HEK293 (cell line): ENCODE data around the gene ZNF548.

Experiments used
- CTCF ChIA-PET: fragments of 350-600 bp; formaldehyde crosslinking; extraction: SDS; loops from one replicate; lab custom pipeline; 2021; ENCODE audit warnings: antibody characterized with exemption; lab: Yijun Ruan, JAX
- POLR2A ChIA-PET: fragments of 300-600 bp; formaldehyde crosslinking; extraction: SDS; loops from one replicate; lab custom pipeline; 2020; ENCODE audit warnings: antibody characterized with exemption, inconsistent platforms; lab: Yijun Ruan, JAX
- H3K27ac ChIP-seq: fragments of 200-500 bp; sonication (Bioruptor generic); 2 replicates; pipeline ENCODE4 v1.5.1; 2014; ENCODE audit warnings: low read depth, low read length, control low read depth, inconsistent platforms; ENCODE audit errors: extremely low read depth
- H3K36me3 ChIP-seq, 2 experiments: fragments of 200-500 bp in 1 of 2; sonication (Bioruptor generic) in 1 of 2; 1 replicate in 1 of 2; 2 replicates in 1 of 2; pipeline ENCODE4 v1.5.1; 2014 to 2017; ENCODE audit warnings: inconsistent platforms in 2 of 2, low read length in 2 of 2; ENCODE audit not compliant: control insufficient read depth in 2 of 2, insufficient read depth in 1 of 2
- H3K4me1 ChIP-seq: fragments of 200-500 bp; sonication (Bioruptor generic); 2 replicates; pipeline ENCODE4 v1.5.1; 2014; ENCODE audit warnings: mild to moderate bottlenecking, low read length, inconsistent platforms; ENCODE audit not compliant: control insufficient read depth, insufficient read depth
- H3K4me3 ChIP-seq: 2 replicates; pipeline ENCODE4 v1.5.1; 2011; ENCODE audit warnings: low read depth, mild to moderate bottlenecking, control low read depth, low read length, moderate library complexity
- H3K9me3 ChIP-seq: fragments of 200-500 bp; sonication (Bioruptor generic); 2 replicates; pipeline ENCODE4 v1.5.1; 2014; ENCODE audit warnings: low read depth, low read length, inconsistent platforms; ENCODE audit not compliant: control insufficient read depth, insufficient read depth
- GLI2 ChIP-seq: fragments of 450-650 bp; formaldehyde crosslinking; IDR thresholded peaks from 2 replicates; pipeline ENCODE4; 2017; ENCODE audit warnings: missing biosample characterization, missing genetic modification characterization, low read depth, borderline replicate concordance
- HOXD13 ChIP-seq: sonication (generic); formaldehyde crosslinking; IDR thresholded peaks from 2 replicates; pipeline ENCODE4 v1.8.0; 2022; ENCODE audit warnings: missing genetic modification reagents, borderline replicate concordance
- KLF8 ChIP-seq: fragments of 450-650 bp; formaldehyde crosslinking; IDR thresholded peaks from 2 replicates; pipeline ENCODE4 v1.5.1; 2016; ENCODE audit warnings: missing biosample characterization, missing genetic modification characterization
- MYNN ChIP-seq: fragments of 450-650 bp; formaldehyde crosslinking; IDR thresholded peaks from 2 replicates; pipeline ENCODE4 v1.5.1; 2016; ENCODE audit warnings: missing biosample characterization, missing genetic modification characterization, borderline replicate concordance
- ZNF155 ChIP-seq: fragments of 450-650 bp; formaldehyde crosslinking; IDR thresholded peaks from 2 replicates; pipeline ENCODE4 v1.5.1; 2016; ENCODE audit warnings: missing biosample characterization, missing genetic modification characterization
- ZNF23 ChIP-seq: fragments of 450-650 bp; formaldehyde crosslinking; IDR thresholded peaks from 2 replicates; pipeline ENCODE4 v1.5.1; 2016; ENCODE audit warnings: missing biosample characterization, missing genetic modification characterization, borderline replicate concordance
- ZNF350 ChIP-seq: fragments of 450-650 bp; formaldehyde crosslinking; IDR thresholded peaks from 2 replicates; pipeline ENCODE4 v1.5.0; 2017; ENCODE audit warnings: missing biosample characterization, mild to moderate bottlenecking, missing genetic modification characterization
- ZNF529 ChIP-seq: fragments of 450-650 bp; formaldehyde crosslinking; IDR thresholded peaks from 2 replicates; pipeline ENCODE4 v1.5.1; 2017; ENCODE audit warnings: missing genetic modification characterization, missing biosample characterization; ENCODE audit not compliant: insufficient replicate concordance
- ZNF600 ChIP-seq: fragments of 450-650 bp; formaldehyde crosslinking; IDR thresholded peaks from 2 replicates; pipeline ENCODE4 v1.5.1; 2016; ENCODE audit warnings: missing biosample characterization, missing genetic modification characterization
- ZNF76 ChIP-seq: fragments of 450-650 bp; formaldehyde crosslinking; IDR thresholded peaks from 2 replicates; pipeline ENCODE4; 2016; ENCODE audit warnings: low read depth, missing biosample characterization, missing genetic modification characterization, borderline replicate concordance
- ZNF791 ChIP-seq: fragments of 450-650 bp; formaldehyde crosslinking; IDR thresholded peaks from 2 replicates; pipeline ENCODE4 v1.5.1; 2016; ENCODE audit warnings: missing biosample characterization, missing genetic modification characterization
- ZNF792 ChIP-seq: fragments of 450-650 bp; formaldehyde crosslinking; IDR thresholded peaks from 2 replicates; pipeline ENCODE4 v1.5.1; 2016; ENCODE audit warnings: missing biosample characterization, missing genetic modification characterization
- TF ChIP-seq, protein P1 (sequence below): fragments of 450-650 bp; formaldehyde crosslinking; IDR thresholded peaks from 2 replicates; pipeline ENCODE4 v1.5.1; 2016; ENCODE audit warnings: missing biosample characterization, missing genetic modification characterization

ZNF548 gene

GRCh38 chr19:57452307-57452706 is 62.7 kb downstream of the ZNF548 start:
- no peak overlapping the region for H3K4me3 ChIP-seq
- TF ChIP-seq ZNF529 (tag by site-specific recombination), result no peak
- TF ChIP-seq ZNF76 (tag by site-specific recombination), result no peak
- TF ChIP-seq ZNF792, result no peak
- no peak for TF ChIP-seq ZNF155 (tag by site-specific recombination)
- no peak for TF ChIP-seq GLI2
- no peak for TF ChIP-seq KLF8 (tag by site-specific recombination)
- no peak for TF ChIP-seq ZNF600 (tag by site-specific recombination)
- TF ChIP-seq MYNN (tag by site-specific recombination), result no peak
- TF ChIP-seq ZNF350 (tag by site-specific recombination), result no peak
- TF ChIP-seq HOXD13 (CRISPR knock-in tag), result no peak
- no peak for TF ChIP-seq ZNF23 (tag by site-specific recombination)
- TF ChIP-seq ZNF791 (tag by site-specific recombination), result no peak
- TF ChIP-seq, protein P1, sequence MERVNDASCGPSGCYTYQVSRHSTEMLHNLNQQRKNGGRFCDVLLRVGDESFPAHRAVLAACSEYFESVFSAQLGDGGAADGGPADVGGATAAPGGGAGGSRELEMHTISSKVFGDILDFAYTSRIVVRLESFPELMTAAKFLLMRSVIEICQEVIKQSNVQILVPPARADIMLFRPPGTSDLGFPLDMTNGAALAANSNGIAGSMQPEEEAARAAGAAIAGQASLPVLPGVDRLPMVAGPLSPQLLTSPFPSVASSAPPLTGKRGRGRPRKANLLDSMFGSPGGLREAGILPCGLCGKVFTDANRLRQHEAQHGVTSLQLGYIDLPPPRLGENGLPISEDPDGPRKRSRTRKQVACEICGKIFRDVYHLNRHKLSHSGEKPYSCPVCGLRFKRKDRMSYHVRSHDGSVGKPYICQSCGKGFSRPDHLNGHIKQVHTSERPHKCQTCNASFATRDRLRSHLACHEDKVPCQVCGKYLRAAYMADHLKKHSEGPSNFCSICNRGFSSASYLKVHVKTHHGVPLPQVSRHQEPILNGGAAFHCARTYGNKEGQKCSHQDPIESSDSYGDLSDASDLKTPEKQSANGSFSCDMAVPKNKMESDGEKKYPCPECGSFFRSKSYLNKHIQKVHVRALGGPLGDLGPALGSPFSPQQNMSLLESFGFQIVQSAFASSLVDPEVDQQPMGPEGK (tag by site-specific recombination), result no peak
- TF ChIP-seq, all 188 proteins: peak for 0
- CTCF ChIA-PET, result no interaction called here
- Histone ChIP-seq H3K36me3 (peaks cover 0 to 8% of the 10 kb centered on the region in 2 experiments; a peak in 2 of 3 replicates), H3K27ac (no peak overlapping the region), H3K4me1 (no peaks in the 10 kb centered on the region), H3K9me3 (no peaks in the 10 kb centered on the region; the same call in 1 of the 2 replicates)
- POLR2A ChIA-PET, result no interaction called here
